ENCODE measurements around the gene NAPA. TPM values are rescaled to one million over a fixed set of nuclear protein-coding genes. Genes with fewer than 3 reads are reported as not detected.

Gene NAPA
- total RNA-seq, 1 experiment from 2014 or later, result 158 TPM

- Mint-ChIP-seq H3K27ac (ENCODE audit: unreplicated experiment) (peak within 1 kb of the TSS; percentile 1), H3K4me1 (ENCODE audit: low read depth, unreplicated experiment) (peaks cover 9% of the 10 kb centered on the region), H3K4me3 (ENCODE audit: low read depth, unreplicated experiment) (no peak within 1 kb of the TSS), H3K9me3 (ENCODE audit: low read depth, unreplicated experiment) (no peaks in the 10 kb centered on the region), H3K36me3 (ENCODE audit: insufficient read depth, unreplicated experiment) (peaks cover 4% of the 10 kb centered on the region), H3K27me3 (ENCODE audit: unreplicated experiment) (peaks cover 68% of the 10 kb centered on the region)
- no peak for TF ChIP-seq CTCF (IDR thresholded peaks at IDR 0.05; ENCODE audit: unreplicated experiment)
- intact Hi-C loops (cut with micrococcal nuclease; ENCODE audit: unreplicated experiment), result no loop called here
- CTCF ChIA-PET, result interaction anchor here (0.6 kb wide), 1 partner anchor 19 kb away, joined by 5 read pairs; no protein-coding TSS in a partner anchor
- no TSS peak for BruUV-seq (replicated peaks)
- peak; percentile 72 for DNase-seq
Measured at GRCh38 chr19:47471733-47472457, 43.0 kb downstream of the NAPA start, which contains the start of gene SLC8A2. SLC8A2 (minus strand) TSS chr19:47471893; CDS start chr19:47466403, 5,490 bp downstream.

- peaks cover 73% of the 10 kb centered on the region for H3K27me3 Mint-ChIP-seq (ENCODE audit: unreplicated experiment)
- intact Hi-C loops (cut with micrococcal nuclease; ENCODE audit: unreplicated experiment), result no loop called here
- DNase-seq, result no peak
- no peak overlapping the region for H3K4me3 Mint-ChIP-seq (ENCODE audit: low read depth, unreplicated experiment)
- peaks cover 9% of the 10 kb centered on the region for H3K4me1 Mint-ChIP-seq (ENCODE audit: low read depth, unreplicated experiment)
- TF ChIP-seq CTCF (IDR thresholded peaks at IDR 0.05; ENCODE audit: unreplicated experiment), result no peak
- peaks cover 4% of the 10 kb centered on the region for H3K36me3 Mint-ChIP-seq (ENCODE audit: insufficient read depth, unreplicated experiment)
- BruUV-seq (replicated peaks), result no TSS peak
- peak overlapping the region; percentile 1 for H3K27ac Mint-ChIP-seq (ENCODE audit: unreplicated experiment)
- CTCF ChIA-PET, result no interaction called here
- H3K9me3 Mint-ChIP-seq (ENCODE audit: low read depth, unreplicated experiment), result no peaks in the 10 kb centered on the region
Measured at GRCh38 chr19:47471381-47471732, 43.5 kb downstream of the NAPA start.

- TF ChIP-seq CTCF (IDR thresholded peaks at IDR 0.05; ENCODE audit: unreplicated experiment), result no peak
- CTCF ChIA-PET, result no interaction called here
- Mint-ChIP-seq H3K9me3 (ENCODE audit: low read depth, unreplicated experiment) (no peaks in the 10 kb centered on the region), H3K36me3 (ENCODE audit: insufficient read depth, unreplicated experiment) (peaks cover 4% of the 10 kb centered on the region), H3K27me3 (ENCODE audit: unreplicated experiment) (peaks cover 81% of the 10 kb centered on the region), H3K4me3 (ENCODE audit: low read depth, unreplicated experiment) (no peak overlapping the region), H3K27ac (ENCODE audit: unreplicated experiment) (peak overlapping the region; percentile 1), H3K4me1 (ENCODE audit: low read depth, unreplicated experiment) (peaks cover 9% of the 10 kb centered on the region)
- no TSS peak for BruUV-seq (replicated peaks)
- no peak for DNase-seq
- intact Hi-C loops (cut with micrococcal nuclease; ENCODE audit: unreplicated experiment), result no loop called here
Measured at GRCh38 chr19:47470447-47471195, 44.2 kb downstream of the NAPA start.

- Mint-ChIP-seq H3K4me3 (ENCODE audit: low read depth, unreplicated experiment) (no peak overlapping the region), H3K9me3 (ENCODE audit: low read depth, unreplicated experiment) (no peaks in the 10 kb centered on the region), H3K4me1 (ENCODE audit: low read depth, unreplicated experiment) (peaks cover 9% of the 10 kb centered on the region), H3K27me3 (ENCODE audit: unreplicated experiment) (peaks cover 84% of the 10 kb centered on the region), H3K36me3 (ENCODE audit: insufficient read depth, unreplicated experiment) (no peaks in the 10 kb centered on the region), H3K27ac (ENCODE audit: unreplicated experiment) (no peak overlapping the region)
- intact Hi-C loops (cut with micrococcal nuclease; ENCODE audit: unreplicated experiment), result no loop called here
- BruUV-seq (replicated peaks), result no TSS peak
- DNase-seq, result no peak
- CTCF ChIA-PET, result no interaction called here
- TF ChIP-seq CTCF (IDR thresholded peaks at IDR 0.05; ENCODE audit: unreplicated experiment), result no peak
Measured at GRCh38 chr19:47469719-47470118, 45.1 kb downstream of the NAPA start.
